ENCODE data around the gene FHIT.

The FHIT gene

GRCh38 chr3:59726279-59726678 lies 1525.0 kb downstream of the FHIT start:
- no peak for DNase-seq

- DNase-seq = no peak
These were observed 1533.5 kb downstream of the FHIT start for GRCh38 chr3:59717679-59718205.

- no peak for DNase-seq
These were observed 1537.2 kb downstream of the FHIT start for GRCh38 chr3:59714066-59714465.

GRCh38 chr3:59710554-59710953 lies 1540.7 kb downstream of the FHIT start:
- DNase-seq = no peak

- DNase-seq = no peak
These were observed 1541.3 kb downstream of the FHIT start for GRCh38 chr3:59709702-59710553.

GRCh38 chr3:59708202-59708601 lies 1543.0 kb downstream of the FHIT start:
- no peak for DNase-seq

GRCh38 chr3:59704292-59704691 lies 1547.0 kb downstream of the FHIT start:
- no peak for DNase-seq

GRCh38 chr3:59699648-59700320 lies 1551.5 kb downstream of the FHIT start:
- no peak for DNase-seq
